Activated B cell treated with CpG ODN at 0.5 μM for 24 hours (primary cell): ENCODE results near the gene ANO8. TPM values are rescaled to one million over a fixed set of nuclear protein-coding genes. Genes with fewer than 3 reads are reported as not detected.
A peak's percentile ranks its signal among the peaks of the same experiment; 100 is the strongest.

Experiments used
- ATAC-seq: fragments of 200-7000 bp; cut with Tn5 transposase; one replicate; pipeline ENCODE4 v1.10.0; 2021; ENCODE audit warnings: low read depth, mild to moderate bottlenecking, moderate library complexity
- CTCF ChIA-PET: fragments of 350-600 bp; sonication (Branson Sonifier 250); formaldehyde crosslinking; loops from one replicate; lab custom pipeline; 2021; ENCODE audit warnings: antibody characterized with exemption; lab: Charles Lee
- POLR2A ChIA-PET: fragments of 350-600 bp; sonication (Branson Sonifier 250); formaldehyde crosslinking; loops from one replicate; lab custom pipeline; 2021; ENCODE audit warnings: antibody characterized with exemption; lab: Charles Lee
- DNase-seq: peaks from one replicate; pipeline ENCODE4 v3.0.0; 2022
- H3K27ac Mint-ChIP-seq: one replicate; pipeline ENCODE4 v1.8.0; 2020; ENCODE audit warnings: mixed read lengths
- H3K27me3 Mint-ChIP-seq: one replicate; pipeline ENCODE4 v1.8.0; 2021; ENCODE audit warnings: mixed read lengths
- H3K36me3 Mint-ChIP-seq: one replicate; pipeline ENCODE4 v1.8.0; 2021; ENCODE audit warnings: low read depth, mixed read lengths
- H3K4me1 Mint-ChIP-seq: one replicate; pipeline ENCODE4 v1.8.0; 2021; ENCODE audit warnings: mixed read lengths
- H3K4me3 Mint-ChIP-seq: one replicate; pipeline ENCODE4 v1.8.0; 2020; ENCODE audit warnings: mild to moderate bottlenecking, mixed read lengths
- H3K9me3 Mint-ChIP-seq: one replicate; pipeline ENCODE4 v1.8.0; 2020; ENCODE audit warnings: mixed read lengths
- intact Hi-C: fragments of 100-400 bp; cut with micrococcal nuclease; formaldehyde crosslinking; loops from one replicate; pipeline ENCODE4 v1.15.1; 2024
- total RNA-seq: library from RNA; stranded (reverse); gene quantifications from 2 replicates; pipeline ENCODE4 v1.2.3, GENCODE V29; 2022
- TF ChIP-seq, protein P1 (sequence below): fragments of 200-600 bp; IDR thresholded peaks from one replicate; pipeline ENCODE4 v1.8.0; 2022; ENCODE audit warnings: antibody characterized with exemption, mild to moderate bottlenecking

ANO8 gene
- total RNA-seq, 1 donor from 2014 or later, result 2.2 TPM

- Mint-ChIP-seq H3K27ac (no peak overlapping the region), H3K36me3 (no peaks in the 10 kb centered on the region), H3K9me3 (no peaks in the 10 kb centered on the region), H3K27me3 (peaks cover 29% of the 10 kb centered on the region), H3K4me1 (no peaks in the 10 kb centered on the region), H3K4me3 (no peak overlapping the region)
- TF ChIP-seq, protein P1, sequence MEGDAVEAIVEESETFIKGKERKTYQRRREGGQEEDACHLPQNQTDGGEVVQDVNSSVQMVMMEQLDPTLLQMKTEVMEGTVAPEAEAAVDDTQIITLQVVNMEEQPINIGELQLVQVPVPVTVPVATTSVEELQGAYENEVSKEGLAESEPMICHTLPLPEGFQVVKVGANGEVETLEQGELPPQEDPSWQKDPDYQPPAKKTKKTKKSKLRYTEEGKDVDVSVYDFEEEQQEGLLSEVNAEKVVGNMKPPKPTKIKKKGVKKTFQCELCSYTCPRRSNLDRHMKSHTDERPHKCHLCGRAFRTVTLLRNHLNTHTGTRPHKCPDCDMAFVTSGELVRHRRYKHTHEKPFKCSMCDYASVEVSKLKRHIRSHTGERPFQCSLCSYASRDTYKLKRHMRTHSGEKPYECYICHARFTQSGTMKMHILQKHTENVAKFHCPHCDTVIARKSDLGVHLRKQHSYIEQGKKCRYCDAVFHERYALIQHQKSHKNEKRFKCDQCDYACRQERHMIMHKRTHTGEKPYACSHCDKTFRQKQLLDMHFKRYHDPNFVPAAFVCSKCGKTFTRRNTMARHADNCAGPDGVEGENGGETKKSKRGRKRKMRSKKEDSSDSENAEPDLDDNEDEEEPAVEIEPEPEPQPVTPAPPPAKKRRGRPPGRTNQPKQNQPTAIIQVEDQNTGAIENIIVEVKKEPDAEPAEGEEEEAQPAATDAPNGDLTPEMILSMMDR, result no peak
- no peak for DNase-seq
- intact Hi-C loops, result no loop called here
- POLR2A ChIA-PET, result no interaction called here
- CTCF ChIA-PET, result no interaction called here
- no peak for ATAC-seq
Observed at GRCh38 chr19:17351815-17352435, 17.3 kb upstream of the ANO8 start.

DNA sequence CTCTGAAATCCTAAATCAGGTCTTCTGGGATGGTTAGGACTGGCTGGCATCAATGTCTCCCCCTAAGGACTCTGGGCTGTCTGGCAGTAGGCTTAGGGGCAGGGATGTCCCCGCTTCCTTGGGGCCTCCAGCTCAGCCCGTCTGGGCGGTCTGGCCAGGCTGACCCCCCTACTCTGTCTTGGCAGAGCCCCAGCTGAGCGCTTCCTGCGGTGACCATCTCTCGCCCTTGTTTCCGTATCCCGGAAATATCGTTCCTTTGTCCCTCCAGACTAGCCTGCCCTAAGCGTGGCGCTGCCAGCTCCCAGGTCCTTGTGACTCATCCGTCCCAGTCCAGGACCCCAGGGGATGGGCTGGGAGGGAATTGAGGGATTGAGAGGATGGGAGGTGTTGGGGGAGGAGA is 14.0 kb upstream of the ANO8 start:
- TF ChIP-seq, protein P1, result no peak
- ChIA-PET CTCF (interaction anchor here (2.9 kb wide), 1 partner anchor 37 kb away, joined by 22 read pairs; no protein-coding TSS in a partner anchor), POLR2A (no interaction called here)
- no peak for DNase-seq
- Mint-ChIP-seq H3K4me1 (peaks cover 6% of the 10 kb centered on the region), H3K9me3 (no peaks in the 10 kb centered on the region), H3K27ac (no peak overlapping the region), H3K4me3 (no peak overlapping the region), H3K36me3 (no peaks in the 10 kb centered on the region), H3K27me3 (peaks cover 29% of the 10 kb centered on the region)
- ATAC-seq, result no peak
- intact Hi-C loops, result no loop called here

GRCh38 chr19:17347877-17348276 is 13.2 kb upstream of the ANO8 start:
- POLR2A ChIA-PET, result no interaction called here
- DNase-seq (no peak), ATAC-seq (no peak)
- Mint-ChIP-seq H3K4me3 (no peak overlapping the region), H3K27me3 (peaks cover 23% of the 10 kb centered on the region), H3K27ac (no peak overlapping the region), H3K4me1 (peaks cover 6% of the 10 kb centered on the region), H3K36me3 (no peaks in the 10 kb centered on the region), H3K9me3 (no peaks in the 10 kb centered on the region)
- CTCF ChIA-PET, result interaction anchor here (1.5 to 2.9 kb wide), 2 partner anchors 38 to 40 kb away, joined by 5 to 22 read pairs; no protein-coding TSS in a partner anchor
- intact Hi-C loops, result loop anchor here (2.0 kb wide), 1 partner anchor 55 kb away; no protein-coding TSS in a partner anchor
- TF ChIP-seq, protein P1, result no peak

DNA sequence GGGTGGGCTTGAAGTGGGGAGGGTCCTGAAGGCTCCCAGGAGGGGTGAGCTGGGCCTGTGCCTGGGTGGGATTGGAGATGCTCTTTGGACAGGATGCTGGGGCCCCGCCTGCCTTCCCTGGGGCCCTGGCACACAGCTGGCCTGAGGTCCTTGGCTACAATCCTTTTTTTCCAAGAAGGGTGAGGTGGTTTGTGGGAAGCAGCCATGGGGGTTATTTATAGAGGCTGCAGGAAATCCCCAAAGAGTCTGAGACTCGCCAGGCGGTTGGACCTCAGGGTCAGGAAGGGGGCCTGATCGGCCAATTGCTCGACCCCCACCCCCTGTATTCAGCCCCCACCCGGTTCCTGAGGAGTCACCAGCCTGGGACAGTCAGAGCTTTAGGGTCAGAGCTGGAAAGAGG is 12.7 kb upstream of the ANO8 start:
- H3K27me3 Mint-ChIP-seq, result peaks cover 21% of the 10 kb centered on the region
- CTCF ChIA-PET, result interaction anchor here (0.5 to 2.9 kb wide), 3 partner anchors 39 to 805 kb away, joined by 4 to 22 read pairs (median 5); no protein-coding TSS in a partner anchor
- ATAC-seq, result no peak
- no peak for DNase-seq
- H3K36me3 Mint-ChIP-seq, result no peaks in the 10 kb centered on the region
- H3K4me3 Mint-ChIP-seq, result no peak overlapping the region
- no peak overlapping the region for H3K27ac Mint-ChIP-seq
- intact Hi-C loops, result loop anchor here (2.0 kb wide), 1 partner anchor 55 kb away; no protein-coding TSS in a partner anchor
- H3K9me3 Mint-ChIP-seq, result no peaks in the 10 kb centered on the region
- TF ChIP-seq, protein P1, result no peak
- H3K4me1 Mint-ChIP-seq, result peaks cover 6% of the 10 kb centered on the region
- POLR2A ChIA-PET, result interaction anchor here (0.6 kb wide), 3 partner anchors 22 to 46 kb away, joined by 4 to 7 read pairs (median 4); partner anchors contain the start of gene CCDC194

DNA sequence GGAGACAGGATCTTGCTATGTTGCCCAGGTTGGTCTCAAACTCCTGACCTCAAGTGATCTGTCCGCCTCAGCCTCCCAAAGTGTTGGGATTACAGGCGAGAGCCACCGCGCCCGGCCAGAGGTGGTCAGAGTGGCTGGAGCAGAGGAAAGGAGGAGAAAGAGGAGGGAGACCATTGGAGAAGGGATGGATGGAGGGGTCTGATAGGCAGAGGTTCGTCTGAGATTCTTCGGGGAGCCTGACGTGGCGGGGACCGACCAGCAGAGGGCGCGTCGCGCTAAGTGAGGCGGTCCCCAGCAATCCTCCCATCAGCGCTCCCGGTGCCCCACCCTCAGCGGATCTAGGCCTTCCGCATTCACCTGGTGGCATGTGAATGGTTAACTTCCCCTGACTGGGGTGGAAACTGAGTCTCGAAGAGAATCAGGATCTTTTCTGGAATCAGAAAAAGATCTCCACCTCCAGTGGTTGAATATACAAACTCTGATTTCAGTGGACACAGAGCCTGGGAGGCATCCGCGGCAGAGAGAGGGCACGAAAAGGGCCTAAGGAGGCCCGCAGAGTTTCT is 11.5 kb upstream of the ANO8 start:
- intact Hi-C loops, result loop anchor here (1.0 to 2.0 kb wide), 5 partner anchors 40 to 120 kb away; partner anchors contain the start of gene MVB12A
- DNase-seq, result peak; percentile 79
- TF ChIP-seq, protein P1, result peak; percentile 84
- Mint-ChIP-seq H3K36me3 (peaks cover 5% of the 10 kb centered on the region), H3K4me3 (no peak overlapping the region), H3K9me3 (no peaks in the 10 kb centered on the region), H3K27me3 (peaks cover 15% of the 10 kb centered on the region), H3K4me1 (peaks cover 6% of the 10 kb centered on the region), H3K27ac (no peak overlapping the region)
- POLR2A ChIA-PET, result no interaction called here
- CTCF ChIA-PET, result interaction anchor here (1.3 to 1.9 kb wide), 2 partner anchors 40 to 43 kb away, joined by 4 to 12 read pairs; no protein-coding TSS in a partner anchor
- ATAC-seq, result peak; percentile 98
